ENCODE measurements around the gene F5.
"Not testable (repeated sequence)": the region's sequence is repeated elsewhere in the genome, so short reads cannot be mapped to it uniquely, and the experiment has no call there.

The F5 gene

DNA sequence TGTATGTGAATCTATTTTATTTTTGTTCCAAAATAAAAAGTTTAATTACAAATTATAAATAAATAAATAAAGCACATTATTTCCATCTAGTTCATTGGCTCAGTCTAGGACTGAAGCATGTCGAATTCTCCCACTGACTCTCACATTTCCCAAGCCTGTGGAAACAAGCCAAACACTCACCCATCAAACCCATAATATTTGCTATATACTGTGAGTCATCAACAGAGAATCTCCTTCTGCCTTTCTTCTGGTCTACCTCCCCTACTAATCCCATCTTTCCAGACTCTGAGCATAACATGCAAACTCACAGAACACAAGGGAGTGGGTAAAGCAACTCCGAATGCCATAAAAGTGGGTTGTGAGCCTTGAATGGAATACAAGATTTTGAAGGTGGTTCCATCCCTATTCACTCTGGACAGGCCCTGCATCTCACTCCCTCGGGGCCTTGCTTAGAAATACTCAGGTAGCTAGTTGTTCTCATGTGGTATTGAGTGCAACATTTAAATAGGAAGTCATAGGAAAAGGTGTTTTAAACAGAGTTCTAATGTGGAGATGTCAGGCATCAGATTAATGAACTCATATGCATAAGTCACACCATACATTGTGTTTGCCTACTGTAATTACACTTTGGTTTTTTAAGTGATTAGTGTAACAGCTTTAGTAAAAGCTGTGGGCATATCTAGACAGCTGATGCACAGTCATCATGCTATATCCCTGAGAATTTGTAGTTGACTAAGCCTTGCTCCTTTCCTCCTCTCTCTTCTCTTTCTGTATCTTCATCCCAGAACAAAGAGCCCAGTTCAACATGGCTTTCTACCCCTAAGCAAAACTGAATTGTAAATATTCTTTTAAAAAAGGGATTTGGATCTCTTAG lies 47.0 kb downstream of the F5 start:
- no peak for DNase-seq

DNA sequence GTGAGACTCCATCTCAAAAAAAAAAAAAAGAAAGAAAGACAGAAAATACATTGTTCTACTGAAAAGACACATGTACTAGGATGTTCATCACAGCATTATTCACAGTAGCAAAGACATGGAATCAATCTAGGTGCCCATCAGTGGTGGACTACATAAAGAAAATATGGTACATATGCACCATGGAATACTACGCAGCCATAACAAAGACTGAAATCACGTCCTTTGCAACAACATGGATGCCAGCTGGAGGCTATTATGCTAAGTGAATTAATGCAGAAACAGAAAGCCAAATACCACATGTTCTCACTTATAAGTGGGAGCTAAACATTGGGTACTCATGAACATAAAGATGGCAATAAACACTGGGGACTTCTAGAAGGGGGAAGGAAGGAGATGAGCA lies 51.6 kb downstream of the F5 start:
- no peak for DNase-seq

DNA sequence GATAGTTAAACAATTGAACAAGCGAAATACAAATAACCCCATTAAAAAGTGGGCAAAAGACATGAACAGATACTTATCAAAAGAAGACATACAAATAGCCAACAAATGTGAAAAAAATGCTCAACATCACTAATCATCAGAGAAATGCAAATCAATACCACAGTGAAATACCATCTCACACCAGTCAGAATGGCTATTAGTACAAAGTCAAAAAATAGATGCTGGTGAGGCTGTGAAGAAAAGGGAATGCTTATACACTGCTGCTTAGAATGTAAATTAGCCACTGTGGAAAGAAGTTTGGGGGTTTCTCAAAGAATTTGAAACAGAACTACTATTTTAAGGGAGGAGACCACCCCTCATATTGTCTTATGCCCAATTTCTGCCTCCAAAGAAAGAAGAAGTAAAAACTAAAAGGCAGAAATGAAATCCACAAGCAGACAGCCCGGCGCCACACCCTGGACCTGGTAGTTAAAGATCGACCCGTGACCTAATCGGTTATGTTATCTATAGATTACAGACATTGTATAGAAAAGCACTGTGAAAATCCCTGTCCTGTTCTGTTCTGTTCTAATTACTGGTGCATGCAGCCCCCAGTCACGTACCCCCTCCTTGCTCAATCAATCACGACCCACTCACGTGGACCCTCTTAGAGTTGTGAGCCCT lies 52.6 kb downstream of the F5 start:
- not testable (repeated sequence) for DNase-seq

DNA sequence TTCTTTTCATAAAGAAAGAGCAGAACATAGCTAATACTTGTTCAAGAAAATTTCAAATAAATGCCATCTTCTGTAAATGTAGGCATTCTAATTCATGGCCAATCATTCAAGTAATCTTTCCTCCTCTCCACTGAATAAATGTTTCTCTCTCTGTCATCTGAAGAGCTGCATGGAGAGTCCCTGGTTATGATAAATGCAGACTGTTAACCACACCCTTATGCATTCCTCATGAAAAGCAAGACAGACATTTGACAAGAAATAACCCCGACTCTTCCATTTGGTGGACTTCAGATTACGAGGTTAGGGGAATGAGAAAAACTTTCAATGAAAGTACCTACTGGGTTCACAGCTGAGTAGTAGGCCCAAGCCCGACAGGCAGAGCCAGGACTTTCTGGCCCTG lies 55.8 kb downstream of the F5 start:
- DNase-seq = no peak

DNA sequence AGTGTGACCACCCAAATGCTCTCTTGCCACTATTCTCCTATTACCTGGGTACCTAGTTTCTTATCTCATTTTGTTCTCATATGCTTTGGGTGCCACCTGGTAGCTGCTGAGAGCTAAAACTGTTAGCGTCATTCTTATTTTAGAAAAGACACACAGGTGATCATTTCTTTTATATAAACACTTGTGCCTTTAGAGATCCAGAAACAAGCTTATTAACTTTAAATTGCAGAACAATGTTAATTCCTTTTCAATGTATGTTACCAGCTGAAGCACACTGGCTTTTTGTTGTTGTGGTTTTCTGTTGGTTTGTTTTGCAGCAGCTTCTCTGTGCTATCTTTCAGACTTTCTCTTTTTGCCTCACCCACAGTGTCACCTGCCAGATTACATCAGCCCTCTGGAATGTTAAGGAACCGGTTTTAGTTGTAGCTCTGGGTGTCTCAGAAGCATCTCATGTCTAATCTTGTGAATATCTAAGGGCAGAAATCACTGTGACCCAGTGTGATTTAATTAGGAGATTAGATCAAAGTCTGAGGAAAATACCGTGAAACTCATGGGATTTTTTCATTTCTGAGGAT lies 57.1 kb downstream of the F5 start:
- no peak for DNase-seq

DNA sequence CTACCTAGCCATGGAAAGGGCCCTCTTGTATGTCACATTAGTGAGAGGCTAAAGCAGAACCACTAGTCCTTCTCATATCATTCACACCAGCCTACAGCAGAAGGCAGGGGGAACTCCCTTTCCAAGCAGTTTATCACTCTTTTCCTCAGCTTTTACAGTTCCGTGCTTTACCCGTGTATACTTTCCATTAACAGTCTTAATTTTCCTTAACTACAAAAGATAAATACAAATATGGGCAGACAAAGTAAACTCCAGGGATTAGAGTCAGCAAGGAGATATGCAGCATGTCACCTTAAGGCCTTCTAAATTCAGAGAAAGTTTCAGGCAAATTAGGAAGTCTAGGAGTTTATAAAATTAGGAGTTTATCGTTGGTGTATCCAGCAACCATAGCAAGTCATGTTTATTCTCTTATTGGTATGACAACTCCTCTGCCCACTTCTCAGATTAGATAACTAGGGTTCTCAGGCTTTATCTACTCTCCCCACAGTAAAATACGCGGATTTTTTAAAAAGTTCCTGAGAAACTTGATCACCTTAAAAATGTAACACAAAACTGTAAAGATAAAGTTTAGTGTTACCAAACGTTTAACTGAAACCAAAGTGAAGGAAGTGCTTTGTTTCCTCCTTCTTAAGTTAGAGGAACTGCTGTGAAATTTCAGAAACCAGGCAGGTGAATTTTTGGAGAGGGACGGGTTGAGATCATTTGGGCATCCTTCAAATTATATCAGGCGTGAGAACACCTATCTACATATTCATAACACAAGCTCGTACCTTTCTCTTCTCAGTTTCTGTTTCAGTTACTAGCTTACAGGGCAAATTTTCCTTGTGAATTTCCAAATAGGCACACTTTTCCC lies 57.8 kb downstream of the F5 start:
- DNase-seq = no peak

DNA sequence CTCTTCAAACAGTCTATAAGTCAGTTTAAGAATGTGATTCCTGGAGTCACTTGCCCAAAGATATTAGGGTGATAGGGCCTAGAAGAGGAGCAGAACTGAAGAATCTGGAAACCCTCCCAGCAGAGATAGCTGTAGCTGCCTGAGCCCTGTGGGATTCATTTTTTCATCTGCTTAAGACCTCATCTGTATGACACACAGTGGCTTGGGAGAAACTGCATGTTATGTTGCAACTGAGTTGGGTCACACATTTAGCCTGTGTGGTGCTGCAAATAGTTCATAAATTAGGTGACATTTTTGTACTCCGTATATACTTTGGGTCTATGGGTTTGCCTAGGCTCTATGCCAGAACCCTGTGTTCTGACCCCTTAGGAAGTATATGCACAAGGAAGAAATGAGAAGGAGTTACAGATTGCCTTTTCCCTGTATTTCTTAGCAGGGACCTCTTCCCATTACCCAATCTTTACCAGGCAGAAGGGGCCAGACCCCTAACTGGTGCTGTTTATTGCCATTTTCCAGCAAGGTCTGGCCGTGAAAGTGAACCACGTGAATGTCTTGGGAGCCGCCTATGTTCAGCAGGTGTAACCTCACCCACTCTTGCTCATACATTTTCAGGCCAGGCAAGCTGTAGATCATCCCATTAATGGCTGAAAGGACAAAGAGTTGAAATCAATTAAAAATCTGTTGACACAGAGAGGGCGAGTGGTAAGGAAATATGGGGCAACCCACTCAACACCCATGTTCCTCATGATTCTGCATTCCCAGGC lies 58.6 kb downstream of the F5 start:
- DNase-seq = no peak

DNA sequence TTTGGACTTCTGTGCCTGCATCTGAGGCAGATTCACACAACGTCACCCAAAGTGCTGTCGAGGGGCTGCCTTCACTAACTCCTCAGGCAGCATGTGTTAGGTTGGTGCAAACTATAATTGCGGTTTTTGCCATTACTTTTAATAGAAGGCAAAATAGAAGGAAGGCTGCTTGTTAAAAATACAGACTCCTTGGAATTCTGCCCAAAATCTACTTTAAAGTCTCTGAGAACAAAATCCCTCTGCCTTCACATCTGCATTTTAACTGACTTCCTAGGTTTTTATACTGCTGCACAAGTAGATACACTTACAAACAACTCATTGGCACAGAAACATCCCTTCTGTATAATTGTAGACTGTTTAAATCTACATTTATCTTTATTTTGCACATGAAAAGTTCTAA lies 59.3 kb downstream of the F5 start:
- DNase-seq = no peak

DNA sequence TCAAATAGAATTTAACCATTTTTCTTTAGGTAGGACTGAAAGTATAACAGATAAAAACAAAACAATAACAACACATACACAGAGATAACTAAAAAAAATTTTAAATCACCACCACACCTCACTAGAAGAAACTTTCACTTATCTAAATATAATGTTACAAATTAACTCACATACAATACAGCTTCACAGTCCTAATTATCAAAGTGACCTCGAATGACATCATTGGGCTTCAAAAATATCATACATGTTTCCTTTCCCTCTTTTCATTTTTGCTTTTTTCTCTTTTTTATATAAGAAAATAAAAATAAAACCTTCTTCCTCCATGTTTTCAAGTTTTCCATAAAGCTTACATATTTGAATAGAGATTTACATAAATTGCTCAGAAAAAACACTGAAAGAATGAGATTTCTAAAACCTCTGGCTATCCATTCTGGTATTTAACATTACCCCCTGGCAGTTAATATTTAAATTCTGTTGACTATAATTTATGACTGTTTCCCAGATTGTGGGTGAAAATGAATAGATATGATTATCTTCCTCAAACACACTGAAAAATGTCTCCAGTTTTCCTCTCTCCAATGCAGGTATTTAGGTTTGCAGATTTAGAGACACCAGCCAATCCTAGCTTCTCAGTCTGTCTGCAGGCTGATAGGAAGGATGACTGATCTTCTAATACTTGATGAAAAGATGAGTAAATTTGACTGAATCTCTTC lies 60.0 kb downstream of the F5 start:
- no peak for DNase-seq

DNA sequence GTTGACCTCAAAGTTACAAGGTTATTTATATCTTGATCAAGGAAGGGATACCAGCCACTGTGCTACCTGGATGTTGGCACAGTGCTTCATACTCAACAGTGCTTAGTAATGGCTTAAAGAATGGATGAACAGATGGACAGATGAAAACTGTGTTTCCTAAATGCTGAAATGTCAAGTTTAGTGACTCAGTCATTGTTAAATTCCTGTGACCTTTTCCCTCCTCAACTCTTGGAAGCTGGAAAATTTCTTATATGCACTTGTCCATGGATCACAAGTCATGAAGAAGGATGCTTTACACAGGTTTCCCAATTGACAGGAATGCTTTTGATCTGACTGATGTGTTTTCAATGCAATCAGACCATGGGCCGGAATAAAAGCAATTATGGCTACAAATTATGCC lies 60.9 kb downstream of the F5 start:
- DNase-seq = no peak

DNA sequence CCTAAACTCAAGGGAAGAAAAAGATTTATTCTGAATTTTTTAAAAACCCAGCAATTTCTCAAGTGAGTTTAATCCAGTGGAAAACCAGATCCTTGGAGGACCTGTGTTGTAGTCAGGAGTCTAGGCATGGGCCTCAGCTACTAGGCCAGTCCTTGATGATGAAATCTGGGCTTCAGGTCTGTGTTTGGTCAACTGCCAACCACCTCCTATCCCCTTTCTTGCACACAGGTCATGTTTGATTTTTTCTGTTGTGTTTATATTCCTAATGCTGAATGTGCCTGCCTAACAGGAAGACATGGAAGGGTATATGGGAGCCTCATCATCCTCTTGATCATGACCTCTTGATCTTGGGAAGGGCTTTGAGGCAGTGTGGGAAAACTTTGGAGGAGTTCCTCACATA lies 62.4 kb downstream of the F5 start:
- DNase-seq = no peak

DNA sequence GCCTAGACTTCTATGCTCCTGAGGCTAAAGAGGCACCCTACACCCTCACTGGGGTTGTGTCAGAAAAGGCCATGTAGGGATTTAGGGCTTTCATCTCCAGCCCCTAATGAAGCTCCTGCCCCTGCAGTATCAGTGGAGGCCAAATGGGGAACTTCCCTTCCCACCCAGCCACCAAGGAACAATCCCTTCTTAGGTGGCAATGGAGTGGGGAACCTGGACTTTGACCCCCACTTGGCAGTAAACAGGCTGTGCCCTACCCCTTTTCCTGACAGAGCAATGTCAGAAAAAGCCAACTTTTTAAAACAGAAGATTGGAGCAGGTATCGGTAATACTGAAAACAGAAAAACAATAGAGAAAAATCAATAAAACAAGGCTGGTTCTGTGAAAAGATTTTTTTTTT lies 65.1 kb downstream of the F5 start:
- no peak for DNase-seq

DNA sequence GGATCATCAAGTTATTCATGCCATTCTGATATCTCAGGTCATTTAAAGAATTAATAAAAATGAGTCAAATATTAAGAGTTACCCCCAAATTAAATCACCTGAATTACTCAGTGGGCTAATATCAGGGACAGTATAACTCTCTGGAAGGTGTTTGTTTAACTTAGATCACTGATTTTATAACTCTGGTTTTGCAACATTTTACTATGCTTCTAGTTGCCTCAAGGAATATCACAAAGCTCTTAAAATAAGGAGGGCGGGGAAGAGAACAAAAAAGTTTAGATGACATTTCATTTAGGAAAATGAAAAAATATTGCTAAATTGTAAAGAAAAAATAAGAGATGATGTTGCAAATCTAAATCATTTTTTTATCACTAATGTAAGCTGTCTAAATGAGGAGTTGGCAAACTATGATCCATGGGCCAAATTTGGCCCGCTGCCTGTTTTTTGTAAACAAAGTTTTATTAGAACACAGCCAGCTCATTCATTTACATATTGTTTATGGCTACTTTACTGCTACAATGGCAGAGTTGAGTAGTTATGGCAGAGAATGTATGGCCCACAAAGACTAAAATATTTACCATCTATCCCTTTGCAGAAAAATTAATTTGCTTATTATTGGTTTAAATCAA lies 68.6 kb downstream of the F5 start:
- DNase-seq = no peak

DNA sequence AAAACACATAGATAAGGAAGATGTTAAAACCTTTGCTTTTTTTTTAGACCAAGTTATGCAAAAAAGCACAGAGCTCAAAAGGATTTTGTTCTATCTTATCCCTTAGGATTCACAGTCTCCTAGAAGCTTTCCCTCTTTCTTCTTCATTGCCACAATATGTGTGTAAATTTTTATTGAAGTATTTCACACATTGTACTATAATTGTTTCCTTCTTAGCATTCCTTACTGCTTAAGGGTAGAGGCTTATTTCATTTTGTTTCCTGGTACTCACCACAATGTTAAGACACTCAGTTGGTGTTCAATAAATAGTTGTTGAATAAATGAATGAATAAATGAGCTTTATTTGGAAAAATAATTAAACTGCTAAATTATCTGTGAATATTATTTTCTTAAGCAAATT lies 70.6 kb downstream of the F5 start:
- DNase-seq = no peak

DNA sequence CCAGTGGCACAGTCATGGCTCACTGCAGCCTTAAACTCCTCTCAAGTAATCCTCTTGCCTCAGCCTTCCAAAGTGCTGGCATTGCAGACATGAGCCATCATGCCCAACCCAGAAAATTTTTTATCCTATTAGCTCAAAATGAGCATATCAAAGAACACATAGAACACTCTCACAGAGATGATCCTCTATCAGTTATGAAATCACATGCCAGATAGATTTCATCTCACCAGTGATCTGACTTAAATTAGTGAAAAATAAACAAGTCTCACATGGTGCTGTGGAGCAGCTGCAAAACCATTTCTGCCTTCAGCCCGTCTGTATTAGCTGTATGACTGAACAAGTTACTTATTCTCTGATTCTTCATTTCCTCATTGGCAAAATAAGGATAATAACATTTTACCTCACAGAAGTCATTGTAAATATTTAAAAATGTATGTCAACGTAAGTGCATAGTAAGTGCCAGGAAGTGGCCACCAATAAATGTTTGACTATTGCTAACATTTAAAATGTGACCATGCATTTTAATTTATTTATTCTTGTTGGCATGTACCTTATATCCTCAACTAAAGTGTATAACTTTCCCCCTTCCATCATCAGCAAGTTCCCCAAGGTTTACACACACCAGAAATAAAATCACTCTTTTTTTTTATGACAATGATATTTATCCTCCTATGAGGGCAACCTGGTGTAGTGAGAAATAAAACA lies 71.6 kb downstream of the F5 start:
- DNase-seq = no peak

DNA sequence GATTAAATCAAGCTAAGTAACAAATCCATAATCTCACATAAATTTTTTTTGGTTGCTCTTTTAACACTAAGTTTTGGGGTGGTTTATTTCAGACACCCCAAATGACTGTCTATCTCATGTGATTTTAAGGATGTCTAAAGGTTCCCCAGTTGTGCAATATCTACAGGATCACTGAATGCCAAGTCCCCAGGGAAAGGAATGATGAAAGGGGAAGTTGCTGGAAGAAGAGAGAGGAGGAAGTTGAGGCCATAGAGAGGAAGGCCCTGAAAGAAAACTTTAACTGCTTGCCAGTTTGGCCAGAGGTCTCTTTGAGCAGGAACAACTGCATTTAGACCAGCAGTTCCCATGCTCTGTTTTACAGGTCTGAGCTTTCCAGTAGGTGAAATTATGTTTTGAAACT lies 73.1 kb downstream of the F5 start:
- no peak for DNase-seq

DNA sequence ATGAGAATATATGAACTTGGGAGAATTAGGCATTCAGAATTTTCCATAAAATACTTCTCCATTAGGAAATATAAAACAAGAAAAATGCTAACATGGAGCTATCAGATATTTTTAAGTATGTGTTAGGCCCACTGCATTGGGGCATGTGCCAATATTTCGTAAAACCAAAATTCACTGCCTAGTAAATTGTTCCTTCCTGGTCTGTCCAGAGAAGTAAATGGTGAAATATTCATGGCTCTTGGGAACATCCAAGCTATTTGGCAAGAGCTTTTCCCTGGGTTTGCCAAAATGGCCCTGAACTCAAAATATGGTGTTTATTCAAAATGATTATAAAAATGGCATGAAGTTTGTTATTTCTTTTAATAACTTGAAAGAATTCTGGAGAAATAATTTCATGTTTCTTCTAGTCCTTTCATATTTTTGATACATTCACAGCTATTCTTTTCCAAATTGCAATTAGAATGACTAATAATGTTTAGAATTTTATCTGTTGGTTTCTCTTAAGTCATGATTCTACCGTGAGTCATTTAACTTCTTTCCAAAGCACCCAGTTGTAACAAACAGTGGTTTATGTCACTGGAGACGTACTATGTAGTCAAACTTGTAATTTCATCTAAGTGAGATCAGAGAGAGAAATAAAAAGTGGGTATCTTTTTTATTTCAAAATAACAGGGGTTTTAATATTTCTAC lies 74.8 kb downstream of the F5 start:
- DNase-seq = no peak

DNA sequence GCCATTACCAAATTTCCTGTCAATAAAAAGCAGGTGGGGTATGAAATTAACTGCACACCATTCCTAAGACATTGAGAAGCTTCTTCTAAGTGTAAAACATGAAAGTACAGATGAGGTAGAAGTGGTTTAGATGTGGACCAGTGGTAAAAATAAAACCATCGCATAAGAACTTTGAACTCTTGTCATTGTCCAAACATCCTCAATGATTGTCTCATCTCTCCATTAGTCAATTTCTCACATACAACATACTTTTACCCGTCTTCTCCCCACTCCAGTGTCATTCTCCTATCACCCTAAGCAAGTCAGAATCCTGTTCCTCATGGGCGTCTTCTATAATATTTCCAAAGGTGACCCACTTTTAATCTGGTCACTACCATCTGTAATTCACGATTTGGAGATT lies 76.2 kb downstream of the F5 start:
- no peak for DNase-seq

DNA sequence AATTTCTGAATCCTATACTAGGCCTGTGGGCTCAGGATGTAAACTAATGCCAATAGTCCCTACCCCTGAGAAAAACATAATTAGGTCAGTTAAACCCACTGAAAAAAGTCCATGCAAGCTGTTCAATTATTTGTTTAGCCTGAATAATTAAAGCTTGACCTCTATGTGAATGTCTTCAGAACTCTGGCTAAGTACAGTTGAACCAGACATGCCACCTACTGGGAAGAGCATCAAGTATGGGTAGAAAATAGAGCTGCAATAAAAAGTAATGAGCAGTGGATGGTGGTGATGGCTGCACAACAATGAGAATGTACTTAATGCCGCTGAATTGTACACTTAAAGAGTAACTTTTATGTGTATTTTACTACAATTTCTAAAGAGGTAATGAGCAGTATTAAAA lies 76.9 kb downstream of the F5 start:
- DNase-seq = no peak
